Stimulated activated CD8-positive, alpha-beta memory T cell treated with anti-CD3 and anti-CD28 coated beads, Interleukin-7, amount 100 ng/mL, for 48 hours (primary cell): ENCODE measurements around the gene SNAP91.
"Not testable (repeated sequence)": the region's sequence is repeated elsewhere in the genome, so short reads cannot be mapped to it uniquely, and the experiment has no call there.

Experiments
- DNase-seq, 2 donors: peaks; one replicate each; pipeline ENCODE4 v3.0.0-alpha.2; 2020; ENCODE audit warnings: low read depth in 1 of 2; ENCODE audit errors: extremely low read depth in 1 of 2

Gene SNAP91

GRCh38 chr6:83708970-83709747, at the start of gene SNAP91:
Gene SNAP91, minus strand, starts transcription at chr6:83709101. Its CDS starts 1,174 bp downstream, at chr6:83707927.
- no peak for DNase-seq

- no peak for DNase-seq
These were observed 49.6 kb upstream of the SNAP91 start for GRCh38 chr6:83758533-83758932.

GRCh38 chr6:83757021-83757420, 48.1 kb upstream of the SNAP91 start:
- DNase-seq, result no peak

GRCh38 chr6:83756565-83756964, 47.7 kb upstream of the SNAP91 start:
- no peak for DNase-seq

- not testable (repeated sequence) for DNase-seq
These were observed 43.5 kb upstream of the SNAP91 start for GRCh38 chr6:83752375-83752774.

GRCh38 chr6:83741089-83741488, 32.2 kb upstream of the SNAP91 start:
- DNase-seq, result no peak

- no peak for DNase-seq
These were observed 26.6 kb upstream of the SNAP91 start for GRCh38 chr6:83735461-83735860.

GRCh38 chr6:83729871-83730270, 21.0 kb upstream of the SNAP91 start:
- no peak for DNase-seq

- no peak for DNase-seq
These were observed 14.0 kb upstream of the SNAP91 start for GRCh38 chr6:83722876-83723275.

- DNase-seq, result no peak
These were observed 8.9 kb upstream of the SNAP91 start for GRCh38 chr6:83717809-83718208.

- DNase-seq, result no peak
These were observed 3.1 kb upstream of the SNAP91 start for GRCh38 chr6:83711958-83712357.

GRCh38 chr6:83709748-83710050, 798 bp upstream of the SNAP91 start:
- no peak for DNase-seq

GRCh38 chr6:83708546-83708969, 343 bp downstream of the SNAP91 start:
- no peak for DNase-seq

GRCh38 chr6:83707829-83708545, 914 bp downstream of the SNAP91 start:
- DNase-seq, result no peak

- no peak for DNase-seq
These were observed 6.2 kb downstream of the SNAP91 start for GRCh38 chr6:83702749-83703148.

- DNase-seq, result no peak
These were observed 6.8 kb downstream of the SNAP91 start for GRCh38 chr6:83702077-83702476.

GRCh38 chr6:83696674-83697073, 12.2 kb downstream of the SNAP91 start:
- no peak for DNase-seq

GRCh38 chr6:83685481-83685880, 23.4 kb downstream of the SNAP91 start:
- no peak for DNase-seq

- no peak for DNase-seq
These were observed 31.1 kb downstream of the SNAP91 start for GRCh38 chr6:83677791-83678190.

GRCh38 chr6:83637953-83638352, 70.9 kb downstream of the SNAP91 start:
- no peak for DNase-seq

GRCh38 chr6:83636800-83637199, 72.1 kb downstream of the SNAP91 start:
- no peak for DNase-seq

GRCh38 chr6:83633609-83634008, 75.3 kb downstream of the SNAP91 start:
- no peak for DNase-seq
